HG03575 (cell line): ENCODE measurements around the gene CLEC5A.
"Not testable (repeated sequence)": the region's sequence is repeated elsewhere in the genome, so short reads cannot be mapped to it uniquely, and the experiment has no call there.

Experiments used
- ATAC-seq: cut with Tn5 transposase; IDR thresholded peaks from one replicate; pipeline ENCODE4 v1.9.1; 2021; ENCODE audit not compliant: unreplicated experiment, insufficient number of reproducible peaks, low FRiP score; ENCODE audit errors: extremely low read depth

Gene CLEC5A

GRCh38 chr7:141946796-141947195, at the start of gene CLEC5A:
CLEC5A (minus strand) TSS chr7:141946974; CDS start chr7:141946292, 682 bp downstream.
- ATAC-seq = no peak

- ATAC-seq = no peak
These were observed 46.6 kb upstream of the CLEC5A start for GRCh38 chr7:141993354-141993753.

GRCh38 chr7:141992688-141993087, 45.9 kb upstream of the CLEC5A start:
- ATAC-seq = no peak

GRCh38 chr7:141992156-141992555, 45.4 kb upstream of the CLEC5A start:
- ATAC-seq = no peak

- no peak for ATAC-seq
These were observed 44.4 kb upstream of the CLEC5A start for GRCh38 chr7:141991140-141991539.

- no peak for ATAC-seq
These were observed 43.4 kb upstream of the CLEC5A start for GRCh38 chr7:141990011-141990725.

- not testable (repeated sequence) for ATAC-seq
These were observed 41.0 kb upstream of the CLEC5A start for GRCh38 chr7:141987803-141988202.

GRCh38 chr7:141986923-141987322, 40.1 kb upstream of the CLEC5A start:
- ATAC-seq = no peak

GRCh38 chr7:141985926-141986325, 39.2 kb upstream of the CLEC5A start:
- ATAC-seq = not testable (repeated sequence)

GRCh38 chr7:141979568-141979967, 32.8 kb upstream of the CLEC5A start:
- no peak for ATAC-seq

GRCh38 chr7:141978351-141978750, 31.6 kb upstream of the CLEC5A start:
- no peak for ATAC-seq

- ATAC-seq = no peak
These were observed 29.9 kb upstream of the CLEC5A start for GRCh38 chr7:141976524-141977245.

- ATAC-seq = no peak
These were observed 29.2 kb upstream of the CLEC5A start for GRCh38 chr7:141975806-141976523.

GRCh38 chr7:141974831-141975230, 28.1 kb upstream of the CLEC5A start:
- ATAC-seq = no peak

- no peak for ATAC-seq
These were observed 26.9 kb upstream of the CLEC5A start, which contains the start of gene TAS2R38 for GRCh38 chr7:141973673-141974072. TAS2R38 (minus strand) TSS chr7:141973773; CDS start chr7:141973689, 84 bp downstream.

- ATAC-seq = no peak
These were observed 14.1 kb upstream of the CLEC5A start for GRCh38 chr7:141960687-141961422.

- no peak for ATAC-seq
These were observed 9.3 kb upstream of the CLEC5A start for GRCh38 chr7:141956084-141956483.

- no peak for ATAC-seq
These were observed 7.6 kb upstream of the CLEC5A start for GRCh38 chr7:141954334-141954733.

- ATAC-seq = no peak
These were observed 5.7 kb upstream of the CLEC5A start for GRCh38 chr7:141952461-141952860.
